HCT116 (cell line): Measurements from ENCODE around the gene TACC2. TPM values are rescaled to one million over a fixed set of nuclear protein-coding genes. Genes with fewer than 3 reads are reported as not detected.

ENCODE experiments used
- ATAC-seq: fragments of 200-7000 bp; cut with Tn5 transposase; 2 replicates; pipeline ENCODE4 v1.9.1; 2020; ENCODE audit warnings: mild to moderate bottlenecking, moderate library complexity
- BruUV-seq: library from RNA; stranded (reverse); fragments of 400-500 nt; replicated peaks from 2 replicates; lab custom pipeline; 2021; lab: Mats Ljungman, UMichigan
- CTCF ChIA-PET: fragments of 300-600 bp; sonication (Branson Sonifier 250); formaldehyde crosslinking; loops from one replicate; lab custom pipeline; 2021; ENCODE audit warnings: antibody characterized with exemption; lab: Charles Lee
- POLR2A ChIA-PET: fragments of 300-600, 350-600 bp; sonication (Branson Sonifier 250); formaldehyde crosslinking; loops from one replicate; lab custom pipeline; 2021; ENCODE audit warnings: antibody characterized with exemption; lab: Charles Lee
- RAD21 ChIA-PET, 2 experiments: fragments of 300-600 bp; sonication (Branson Sonifier 250); formaldehyde crosslinking; loops; one replicate each; lab custom pipeline; 2023; ENCODE audit warnings: low total read pairs in 2 of 2; ENCODE audit not compliant: uncharacterized antibody in 2 of 2, unreplicated experiment in 2 of 2, low non-redundant PET in 1 of 2; lab: Charles Lee
- DNase-seq: peaks from one replicate; pipeline ENCODE4 v3.0.0-alpha.2; 2010; ENCODE audit warnings: low read depth, low spot score
- H2AFZ ChIP-seq: fragments of 200-600 bp; shearing (Covaris generic), sonication (generic); 2 replicates; pipeline ENCODE4 v1.6.1; 2017; ENCODE audit warnings: low read depth, mixed run types, mixed read lengths, antibody characterized with exemption, low read length; ENCODE audit not compliant: poor library complexity, severe bottlenecking
- H3K27ac ChIP-seq: 2 replicates; pipeline ENCODE4 v1.5.1; 2012; ENCODE audit warnings: low read depth, low read length
- H3K27me3 ChIP-seq: fragments of 200-600 bp; sonication (generic); 2 replicates; pipeline ENCODE4 v1.6.1; 2016; ENCODE audit warnings: mixed run types, low read length, mixed read lengths; ENCODE audit not compliant: insufficient read depth
- H3K36me3 ChIP-seq, 2 experiments: fragments of 200-500 bp in 1 of 2; fragments of 200-600 bp in 1 of 2; sonication (Bioruptor generic) in 1 of 2; sonication (generic) in 1 of 2; 2 replicates each; pipeline versions ENCODE4 v1.5.1 to v1.6.1; 2014 to 2016; ENCODE audit warnings: low read length in 2 of 2, inconsistent platforms in 1 of 2, mixed read lengths in 1 of 2, mixed run types in 1 of 2; ENCODE audit not compliant: insufficient read depth in 2 of 2, control insufficient read depth in 1 of 2
- H3K4me1 ChIP-seq, 2 experiments: fragments of 200-600 bp in 1 of 2; sonication (generic) in 1 of 2; 2 replicates each; pipeline versions ENCODE4 v1.5.1 to v1.6.1; 2012 to 2017; ENCODE audit warnings: low read length in 2 of 2, inconsistent platforms in 1 of 2, mild to moderate bottlenecking in 1 of 2, mixed read lengths in 1 of 2, mixed run types in 1 of 2, moderate library complexity in 1 of 2; ENCODE audit not compliant: insufficient read depth in 2 of 2, control insufficient read depth in 1 of 2
- H3K4me2 ChIP-seq: fragments of 200-600 bp; sonication (generic); 2 replicates; pipeline ENCODE4 v1.6.1; 2017; ENCODE audit warnings: mixed run types, low read length, mixed read lengths
- H3K4me3 ChIP-seq, 2 experiments: fragments of 200-600 bp in 1 of 2; sonication (generic) in 1 of 2; replicated peaks in 1 of 2; 2 replicates each; pipeline ENCODE4 v1.5.1; 2011 to 2016; ENCODE audit warnings: low read length in 2 of 2, control low read depth in 1 of 2, low read depth in 1 of 2, mild to moderate bottlenecking in 1 of 2, mixed read lengths in 1 of 2, mixed run types in 1 of 2
- H3K79me2 ChIP-seq: fragments of 200-600 bp; sonication (generic); 2 replicates; pipeline ENCODE4 v1.6.1; 2017; ENCODE audit warnings: mild to moderate bottlenecking, mixed run types, low read length, moderate library complexity, mixed read lengths; ENCODE audit not compliant: insufficient read depth
- H3K9ac ChIP-seq: fragments of 200-600 bp; sonication (generic); 2 replicates; pipeline ENCODE4 v1.6.1; 2016; ENCODE audit warnings: low read length, mixed read lengths
- H3K9me2 ChIP-seq: fragments of 200-600 bp; sonication (generic), shearing (Covaris generic); 2 replicates; pipeline ENCODE4 v1.6.1; 2017; ENCODE audit warnings: mixed run types, mild to moderate bottlenecking, moderate library complexity; ENCODE audit not compliant: insufficient read depth
- H3K9me3 ChIP-seq, 2 experiments: fragments of 200-500 bp in 1 of 2; fragments of 200-600 bp in 1 of 2; sonication (Bioruptor generic) in 1 of 2; sonication (generic) in 1 of 2; 2 replicates each; pipeline ENCODE4 v1.6.1; 2014 to 2017; ENCODE audit warnings: low read length in 2 of 2, mixed read lengths in 2 of 2, inconsistent platforms in 1 of 2, low read depth in 1 of 2, mild to moderate bottlenecking in 1 of 2, mixed run types in 1 of 2, moderate library complexity in 1 of 2; ENCODE audit not compliant: control insufficient read depth in 1 of 2, insufficient read depth in 1 of 2
- H4K20me1 ChIP-seq: fragments of 200-600 bp; sonication (generic), shearing (Covaris generic); 2 replicates; pipeline ENCODE4 v1.6.1; 2017; ENCODE audit warnings: mixed run types, mild to moderate bottlenecking, moderate library complexity; ENCODE audit not compliant: insufficient read depth
- ELF1 ChIP-seq: IDR thresholded peaks from 2 replicates; pipeline ENCODE4 v1.6.1; 2012; ENCODE audit warnings: low read depth, borderline replicate concordance
- FOSL1 ChIP-seq: IDR thresholded peaks from 2 replicates; pipeline ENCODE4 v1.6.1; 2012; ENCODE audit warnings: low read depth
- JUND ChIP-seq: IDR thresholded peaks from 2 replicates; pipeline ENCODE4 v1.6.1; 2012
- REST ChIP-seq: IDR thresholded peaks from 2 replicates; pipeline ENCODE4 v1.6.1; 2012; ENCODE audit warnings: low read depth
- TCF7L2 ChIP-seq: IDR thresholded peaks from 2 replicates; pipeline ENCODE4 v1.7.0; 2011; ENCODE audit warnings: borderline replicate concordance, inconsistent platforms; ENCODE audit not compliant: insufficient read depth, insufficient read length; ENCODE audit errors: extremely low read depth
- YY1 ChIP-seq: IDR thresholded peaks from 2 replicates; pipeline ENCODE4 v1.6.1; 2011; ENCODE audit warnings: low read length, low read depth, moderate library complexity, mild to moderate bottlenecking; ENCODE audit not compliant: insufficient replicate concordance; ENCODE audit errors: extremely low read depth
- ZBTB33 ChIP-seq: IDR thresholded peaks from 2 replicates; pipeline ENCODE4 v1.6.1; 2011; ENCODE audit warnings: mild to moderate bottlenecking, low read length, moderate library complexity; ENCODE audit not compliant: insufficient replicate concordance; ENCODE audit errors: extremely low read depth
- ZFX ChIP-seq: fragments of 450-650 bp; IDR thresholded peaks from 2 replicates; pipeline ENCODE4 v1.6.1; 2017
- intact Hi-C: fragments of 100-400 bp; cut with micrococcal nuclease; formaldehyde crosslinking; loops from 2 replicates; pipeline ENCODE4 v1.10.0; 2022
- total RNA-seq: library from RNA; stranded (reverse); gene quantifications from one replicate; pipeline ENCODE4 v1.2.1, GENCODE V29; 2021; ENCODE audit not compliant: unreplicated experiment

Gene TACC2
- total RNA-seq, 1 experiment from 2014 or later: 38.6 TPM

GRCh38 chr10:121956111-121957061 lies 32.6 kb upstream of the TACC2 start:
- no peak overlapping the region for H3K27ac ChIP-seq
- peaks cover 16 to 19% of the 10 kb centered on the region in 2 experiments; a peak in 3 of 4 replicates for H3K36me3 ChIP-seq
- intact Hi-C loops: no loop called here
- ChIA-PET CTCF (no interaction called here), RAD21 (no interaction called here), POLR2A (no interaction called here)
- BruUV-seq: no TSS peak
- H3K4me3 ChIP-seq: no peak overlapping the region
- H2AFZ ChIP-seq: no peak overlapping the region
- H3K9ac ChIP-seq: no peak overlapping the region
- no peak for TF ChIP-seq ZBTB33
- no peak for TF ChIP-seq TCF7L2
- TF ChIP-seq REST: no peak
- no peak for TF ChIP-seq JUND
- no peak for TF ChIP-seq ZFX
- no peak for TF ChIP-seq YY1
- peak; percentile 21; the same call in 1 of the 2 replicates for TF ChIP-seq FOSL1
- no peak for TF ChIP-seq ELF1
- H4K20me1 ChIP-seq: no peaks in the 10 kb centered on the region
- no peaks in the 10 kb centered on the region for H3K79me2 ChIP-seq
- no peaks in the 10 kb centered on the region for H3K9me2 ChIP-seq
- no peak overlapping the region for H3K4me2 ChIP-seq
- ATAC-seq: no peak; the same call in 1 of the 2 replicates
- H3K4me1 ChIP-seq: no peaks in the 10 kb centered on the region; a peak in 1 of 4 replicates
- DNase-seq: no peak
- H3K27me3 ChIP-seq: no peaks in the 10 kb centered on the region
- H3K9me3 ChIP-seq: no peaks in the 10 kb centered on the region
